ENCODE measurements around the gene FHIT.

DNA sequence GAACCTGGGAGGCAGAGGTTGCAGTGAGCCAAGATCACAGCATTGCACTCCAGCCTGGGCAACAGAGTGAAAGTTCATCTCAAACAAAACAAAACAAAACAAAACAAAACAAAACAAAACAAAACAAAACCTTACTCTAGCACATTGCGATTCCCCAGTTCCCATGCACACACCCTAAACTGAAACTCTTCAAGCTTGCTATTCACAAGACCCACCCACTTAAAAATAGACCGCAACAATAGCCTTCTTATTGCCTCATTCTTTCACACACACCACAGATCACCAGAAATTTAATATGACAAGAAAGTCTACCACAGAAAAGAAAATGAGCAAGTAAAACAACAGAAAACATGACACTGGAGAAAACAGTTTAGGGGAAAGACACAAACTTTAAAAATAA is 598.4 kb downstream of the FHIT start:
- TF ChIP-seq CTCF (IDR thresholded peaks at IDR 0.05; ENCODE audit: insufficient read depth, low read length, poor library complexity, severe bottlenecking) (no peak), EZH2phosphoT487 (conservative IDR thresholded peaks at IDR 0.05; ENCODE audit: low read length) (no peak)
